ENCODE data around the gene C10orf88.
A peak's percentile ranks its signal among the peaks of the same experiment; 100 is the strongest.

Gene C10orf88, protein sequence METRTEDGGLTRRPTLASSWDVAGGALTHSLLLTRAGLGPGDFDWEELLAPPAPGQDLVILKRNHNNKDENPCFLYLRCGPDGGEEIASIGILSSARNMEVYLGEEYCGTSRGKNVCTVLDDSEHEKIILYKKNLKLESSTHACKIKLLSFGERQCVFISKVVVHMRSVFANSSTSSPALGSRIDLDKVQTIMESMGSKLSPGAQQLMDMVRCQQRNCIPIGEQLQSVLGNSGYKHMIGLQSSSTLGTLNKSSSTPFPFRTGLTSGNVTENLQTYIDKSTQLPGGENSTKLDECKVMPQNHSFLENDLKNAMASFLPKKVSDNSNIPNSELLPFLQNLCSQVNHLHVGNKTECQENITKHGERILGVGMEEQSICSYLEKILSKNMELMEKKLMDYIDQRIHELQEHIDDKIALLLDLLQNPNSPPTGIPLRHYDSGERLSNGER

DNA sequence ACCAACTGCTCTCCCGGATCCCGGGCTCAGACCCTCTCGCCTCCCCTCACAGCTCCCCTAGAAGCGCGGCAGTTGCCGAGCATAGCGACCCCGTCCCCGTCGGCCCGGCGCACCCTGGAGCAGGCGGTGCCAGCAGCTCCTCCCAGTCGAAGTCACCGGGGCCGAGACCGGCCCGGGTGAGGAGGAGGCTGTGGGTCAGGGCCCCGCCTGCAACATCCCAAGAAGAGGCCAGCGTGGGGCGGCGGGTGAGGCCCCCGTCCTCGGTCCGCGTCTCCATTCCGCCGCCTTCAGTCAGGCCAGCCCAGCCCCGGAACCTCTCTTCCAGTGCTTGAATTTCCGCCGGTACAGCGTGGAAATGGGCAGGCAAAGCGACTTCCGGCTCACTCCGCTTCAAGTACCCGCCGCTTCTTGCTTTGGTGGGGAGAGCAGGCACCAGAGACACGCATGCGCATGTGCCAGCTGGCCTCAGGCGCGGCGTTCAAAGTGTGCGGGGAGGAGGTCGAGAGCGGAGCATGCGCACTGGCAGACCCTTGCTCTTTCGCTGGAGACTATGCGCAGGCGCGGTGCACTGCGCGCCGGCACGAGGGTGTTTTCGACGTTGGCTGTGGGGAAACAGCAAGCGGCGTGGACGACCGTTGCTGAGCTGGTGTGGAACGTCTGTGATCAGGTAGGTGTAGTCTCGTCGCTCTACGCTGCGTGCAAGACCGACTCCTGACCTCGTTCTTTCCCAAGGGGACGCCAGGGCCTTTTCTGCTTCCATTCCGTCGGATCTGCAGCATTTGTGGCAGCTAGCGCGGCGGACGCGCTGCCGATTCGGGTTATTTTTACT is at the start of gene C10orf88:
Gene C10orf88, minus strand, starts transcription at position 326 of the 829 bp plus-strand sequence. Its CDS starts 49 bp downstream, at position 277.
- peak; percentile 88 for DNase-seq

DNA sequence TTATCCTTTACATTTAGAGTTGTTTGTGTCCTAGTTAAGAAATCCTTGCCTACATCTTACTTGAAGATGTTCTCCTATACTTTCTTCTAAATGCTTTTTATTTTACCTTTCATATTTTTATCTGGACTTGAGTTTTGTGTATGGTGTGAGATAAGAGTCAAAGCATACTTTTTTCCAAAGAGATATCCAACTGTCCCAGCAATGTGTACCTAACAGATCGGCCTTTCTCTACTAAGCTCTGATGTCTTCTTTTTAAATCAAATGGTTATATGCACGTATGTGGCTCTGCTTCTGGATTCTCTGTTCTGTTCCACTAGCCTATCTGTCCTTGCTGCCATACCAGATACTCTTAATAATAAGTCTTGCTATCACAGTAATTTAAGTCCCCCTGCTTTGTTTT is 47.3 kb upstream of the C10orf88 start:
- DNase-seq: no peak

DNA sequence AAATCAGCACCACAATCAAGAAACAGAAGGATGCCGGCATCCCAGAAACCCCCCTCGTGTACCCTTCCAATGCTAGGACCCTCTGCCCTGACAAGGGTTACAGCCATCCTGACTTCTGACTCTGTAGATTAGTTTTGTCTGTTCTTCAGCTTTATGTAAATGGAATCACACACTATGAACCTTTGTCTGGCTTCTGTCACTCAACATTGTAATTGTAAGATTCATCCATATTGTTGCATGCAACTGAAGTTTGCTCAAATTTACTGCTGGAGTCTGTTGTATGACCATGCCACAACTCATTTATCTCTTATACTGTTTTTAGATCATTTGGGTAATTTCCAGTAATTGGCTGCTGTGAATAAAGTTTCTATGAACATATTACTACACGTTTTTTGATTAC is 46.1 kb upstream of the C10orf88 start:
- DNase-seq: no peak

DNA sequence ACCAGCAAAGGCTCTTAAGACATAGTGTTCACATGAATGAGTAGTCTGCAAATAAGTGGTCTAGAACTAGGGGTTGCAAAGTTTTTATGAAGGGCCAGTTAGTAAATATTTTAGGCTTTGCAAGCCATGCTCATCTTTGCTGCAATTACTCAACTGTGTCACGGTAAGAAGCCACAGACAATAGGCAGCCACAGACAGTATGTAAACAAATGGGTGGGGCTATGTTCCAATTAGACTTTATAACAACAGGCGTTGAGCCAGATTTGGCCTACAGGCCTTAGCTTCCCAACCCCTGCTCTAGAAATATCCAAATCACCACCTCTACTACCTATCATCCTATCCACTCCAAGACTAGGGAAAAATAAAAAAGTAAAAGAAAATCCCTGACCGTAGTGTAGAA is 45.3 kb upstream of the C10orf88 start:
- no peak for DNase-seq

DNA sequence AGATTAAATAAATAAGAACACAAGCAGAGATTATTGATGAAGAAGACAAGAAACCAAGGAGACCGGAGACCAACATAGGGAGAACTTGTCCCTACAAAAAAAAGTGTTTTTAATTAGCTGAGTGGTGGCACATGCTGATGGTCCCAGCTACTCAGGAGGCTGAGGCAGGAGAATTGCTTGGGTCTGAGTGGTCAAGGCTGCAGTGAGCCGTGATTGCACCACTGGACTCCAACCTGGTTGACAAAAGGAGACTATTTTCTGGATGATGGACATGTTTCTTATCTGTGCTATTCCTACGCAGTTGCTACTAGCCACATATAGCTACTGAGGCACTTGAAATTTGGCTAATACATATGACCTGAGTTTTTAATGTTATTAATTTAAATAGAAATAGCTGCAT is 44.9 kb upstream of the C10orf88 start:
- no peak for DNase-seq

DNA sequence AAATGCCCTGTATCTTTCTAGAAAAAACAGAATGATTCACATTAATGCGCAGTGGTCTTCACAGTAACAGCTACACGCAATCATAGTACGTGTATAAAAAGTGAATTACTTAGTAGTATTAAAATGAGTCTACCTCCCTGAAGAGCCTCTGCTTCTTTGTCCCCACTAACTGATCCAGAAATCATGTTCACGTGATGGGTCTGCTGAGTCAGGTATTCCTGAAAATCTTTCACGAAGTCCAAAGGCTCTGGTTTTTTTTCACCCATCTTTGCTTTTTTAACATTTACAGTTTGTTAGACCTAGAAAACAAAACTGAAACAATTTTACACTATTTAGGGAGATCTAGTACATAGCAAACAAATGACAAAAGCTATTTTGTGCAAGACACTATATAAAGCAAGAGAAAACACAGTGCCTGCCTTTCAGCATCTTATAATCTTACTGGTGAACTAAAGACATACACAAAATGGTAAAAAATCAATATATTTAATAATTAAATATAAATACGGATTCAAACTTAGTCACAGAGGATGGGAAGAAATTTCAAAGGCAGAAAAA is 44.4 kb upstream of the C10orf88 start:
- DNase-seq: no peak

DNA sequence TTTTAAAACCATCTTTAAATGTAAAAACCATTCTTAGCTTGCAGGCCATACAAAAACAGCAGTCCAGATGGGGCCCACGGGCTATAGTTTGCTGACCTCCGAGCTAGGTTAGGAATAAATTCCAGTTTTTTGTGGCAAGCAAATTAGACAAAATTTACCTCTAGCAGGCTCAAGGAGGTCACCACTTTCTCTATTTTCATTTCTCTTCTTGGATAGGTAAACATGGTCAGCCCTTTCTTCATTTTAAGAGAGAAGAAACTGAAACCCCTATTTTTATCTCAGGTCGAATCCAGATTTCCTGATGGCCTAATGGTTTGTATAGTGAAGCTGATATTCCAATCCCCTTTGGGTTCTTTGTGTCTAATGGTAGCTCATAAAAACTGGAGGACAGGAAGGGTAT is 43.8 kb upstream of the C10orf88 start:
- no peak for DNase-seq

DNA sequence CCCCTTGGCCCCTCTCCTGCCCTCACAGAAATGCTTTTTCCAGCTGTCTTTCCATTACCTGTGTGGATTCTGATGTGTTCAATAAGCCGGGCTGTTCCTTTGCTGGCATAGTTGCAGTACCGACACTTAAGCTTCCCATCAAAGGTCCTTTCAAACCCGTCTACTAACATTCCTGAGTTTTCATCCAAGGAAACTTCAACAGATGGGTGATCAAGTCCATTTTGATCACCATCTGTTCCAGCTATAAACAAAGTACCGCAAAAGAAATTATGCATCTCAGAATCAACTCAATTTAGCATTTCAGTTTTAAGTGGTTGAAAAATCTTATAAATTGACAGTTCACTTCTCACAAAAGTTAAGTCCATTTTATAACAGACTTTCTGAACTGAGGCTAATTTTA is 41.9 kb upstream of the C10orf88 start:
- no peak for DNase-seq

DNA sequence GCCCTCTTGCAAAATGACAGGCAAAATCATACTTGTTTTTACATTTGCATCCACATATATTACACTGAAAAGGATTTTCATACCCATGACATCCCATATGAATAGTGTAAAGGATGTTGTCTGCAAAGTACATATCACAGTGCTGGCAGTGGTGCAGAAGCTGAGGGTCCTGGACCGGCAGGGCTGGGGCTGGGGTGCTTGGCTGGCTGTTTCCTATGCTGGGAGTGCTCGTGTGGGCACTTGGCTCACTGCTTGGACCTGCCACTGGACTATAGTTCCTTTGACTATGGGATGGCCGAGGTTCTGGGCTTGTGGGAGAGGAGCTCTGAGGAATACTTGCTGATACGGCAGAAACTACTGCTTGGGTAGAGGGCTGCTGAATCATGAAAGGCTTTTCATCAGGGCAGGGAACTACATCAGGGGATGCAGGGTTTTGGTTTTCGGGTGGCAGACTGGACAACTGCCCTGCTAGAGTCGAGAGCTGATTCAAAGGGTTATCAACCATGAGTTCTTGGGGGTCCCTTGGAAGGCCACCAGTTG is 39.8 kb upstream of the C10orf88 start:
- DNase-seq: no peak

DNA sequence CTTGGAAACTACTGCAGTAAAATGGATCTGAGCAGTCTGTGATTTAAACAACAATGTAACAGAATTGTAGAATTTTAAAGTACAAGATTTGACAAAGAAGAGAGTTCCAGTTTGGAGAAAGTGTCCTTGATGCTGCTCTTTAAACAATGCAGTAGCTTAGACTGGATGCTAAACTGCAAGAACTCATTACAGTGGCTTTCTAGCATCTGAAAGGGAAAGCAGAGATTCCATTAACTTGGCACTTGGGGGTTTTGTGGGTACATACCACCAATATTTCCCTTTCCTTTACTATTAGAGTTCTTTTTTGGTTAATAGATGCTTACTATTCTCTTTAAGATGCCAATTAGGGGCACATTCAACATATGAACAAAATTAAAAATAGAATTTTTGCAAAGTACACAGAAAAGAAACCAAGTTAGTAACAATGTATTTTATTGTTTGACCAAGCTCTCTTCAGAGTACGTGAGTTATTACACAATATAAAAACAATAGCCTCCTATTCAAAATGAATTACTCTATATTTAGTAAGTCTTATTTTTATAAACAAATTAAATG is 38.1 kb upstream of the C10orf88 start:
- DNase-seq: no peak

DNA sequence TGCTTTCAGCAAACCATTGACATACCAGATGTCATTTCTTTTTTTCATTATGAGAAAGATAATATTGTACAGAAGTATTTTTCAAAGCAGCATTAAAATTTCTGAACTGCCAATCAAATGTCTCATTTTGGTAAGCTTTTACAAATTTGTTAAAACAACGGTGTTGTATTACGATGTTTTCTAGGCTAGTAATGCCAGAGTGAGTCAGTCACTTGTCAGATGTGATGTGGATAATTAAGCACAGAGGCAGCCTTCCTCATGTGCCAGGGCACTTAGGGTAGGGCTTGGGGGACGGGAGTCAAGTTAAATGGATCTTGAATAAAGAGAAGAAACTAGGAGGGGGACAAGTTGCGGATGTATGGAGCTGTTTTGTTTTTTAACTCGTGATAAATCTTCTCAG is 36.3 kb upstream of the C10orf88 start:
- no peak for DNase-seq

DNA sequence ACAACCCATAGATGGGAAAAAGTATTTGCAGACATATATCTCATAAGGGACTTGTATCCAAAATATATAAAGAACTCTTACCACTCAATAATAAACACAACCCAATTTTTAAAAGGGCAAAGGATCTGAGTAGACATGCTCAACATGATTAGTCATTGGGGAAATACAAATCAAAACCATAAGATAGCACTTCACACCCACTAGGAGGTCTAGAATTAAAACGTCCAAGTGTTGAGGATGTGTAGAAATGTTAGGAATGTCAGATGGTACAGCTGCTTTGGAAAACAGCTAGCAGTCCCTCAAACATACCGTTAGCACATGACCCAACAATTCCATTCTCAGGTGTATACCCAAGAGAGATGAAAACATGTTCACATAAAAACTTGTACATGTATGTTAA is 34.5 kb upstream of the C10orf88 start:
- no peak for DNase-seq

DNA sequence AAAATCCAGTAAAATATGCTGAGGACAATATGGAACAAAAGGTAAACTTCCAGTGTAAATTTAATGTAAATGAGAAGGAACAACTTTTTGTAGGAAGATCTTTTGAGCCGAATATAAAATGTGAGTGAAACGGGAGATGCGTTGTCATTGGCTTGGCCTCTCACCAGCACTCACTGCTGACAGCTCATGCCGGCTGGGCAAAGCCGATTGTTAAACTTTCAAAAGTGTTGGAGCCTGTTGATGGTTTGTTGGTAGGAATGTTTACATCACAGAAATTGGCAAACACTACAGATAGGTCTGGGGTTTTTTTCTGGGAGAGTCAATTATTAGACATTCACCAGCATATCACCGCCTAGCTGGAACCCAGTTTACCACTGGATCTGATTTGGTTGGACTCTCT is 32.3 kb upstream of the C10orf88 start:
- DNase-seq: no peak

DNA sequence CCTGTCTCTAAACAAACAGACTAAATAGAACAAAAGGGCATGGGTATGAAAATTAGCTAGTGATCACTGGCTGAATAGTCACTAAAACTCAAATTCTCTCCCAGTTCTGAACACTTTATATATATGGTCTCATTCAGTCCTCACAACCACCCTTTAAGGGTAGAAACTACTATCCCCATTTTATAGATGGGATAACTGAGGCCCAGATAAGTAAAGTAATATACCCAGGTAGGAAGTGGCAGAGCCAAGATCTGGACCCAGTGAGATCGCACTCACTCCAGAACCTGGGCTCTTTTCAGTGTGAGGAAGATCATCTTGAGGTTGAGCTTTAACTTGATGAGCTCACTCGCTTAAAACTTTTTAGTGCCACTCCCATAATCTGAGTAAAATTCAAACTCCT is 30.7 kb upstream of the C10orf88 start:
- DNase-seq: no peak

DNA sequence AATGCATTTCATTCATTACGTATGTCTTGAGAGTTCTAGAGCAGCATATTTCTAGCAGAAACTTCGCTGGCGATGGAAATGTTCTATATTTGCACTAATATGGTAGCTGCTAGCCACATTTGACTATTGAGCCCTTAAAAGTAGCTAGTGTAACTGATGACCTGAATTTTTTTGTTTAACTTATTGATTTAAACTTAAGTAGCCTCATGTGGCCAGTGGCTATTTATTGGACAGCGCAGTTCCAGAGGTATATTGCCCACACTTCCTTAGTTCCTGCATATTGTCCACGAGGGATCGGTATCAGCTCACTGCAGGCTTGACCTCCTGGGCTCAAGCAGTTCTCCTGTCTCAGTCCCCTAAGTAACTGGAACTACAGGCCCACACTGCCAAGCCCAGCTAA is 29.9 kb upstream of the C10orf88 start:
- no peak for DNase-seq

DNA sequence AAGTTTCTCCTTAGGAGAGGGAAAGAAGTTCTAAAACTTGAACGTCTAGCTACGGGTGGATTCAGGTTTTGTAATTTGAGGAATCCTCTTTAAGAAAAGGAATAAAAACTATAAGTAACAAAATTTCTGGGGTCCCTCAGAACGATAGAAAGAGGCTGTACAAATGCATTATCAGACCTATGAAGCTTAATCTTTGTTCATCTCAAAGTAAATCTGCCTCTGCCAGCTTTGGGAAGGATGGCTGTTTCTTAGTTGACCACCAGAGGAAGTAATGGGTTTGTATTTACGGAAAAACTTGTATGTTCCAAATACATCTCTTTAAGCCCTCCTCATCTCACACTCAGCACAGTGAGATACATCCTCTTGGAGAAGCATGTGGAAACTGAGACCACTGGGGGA is 27.0 kb upstream of the C10orf88 start:
- DNase-seq: no peak

DNA sequence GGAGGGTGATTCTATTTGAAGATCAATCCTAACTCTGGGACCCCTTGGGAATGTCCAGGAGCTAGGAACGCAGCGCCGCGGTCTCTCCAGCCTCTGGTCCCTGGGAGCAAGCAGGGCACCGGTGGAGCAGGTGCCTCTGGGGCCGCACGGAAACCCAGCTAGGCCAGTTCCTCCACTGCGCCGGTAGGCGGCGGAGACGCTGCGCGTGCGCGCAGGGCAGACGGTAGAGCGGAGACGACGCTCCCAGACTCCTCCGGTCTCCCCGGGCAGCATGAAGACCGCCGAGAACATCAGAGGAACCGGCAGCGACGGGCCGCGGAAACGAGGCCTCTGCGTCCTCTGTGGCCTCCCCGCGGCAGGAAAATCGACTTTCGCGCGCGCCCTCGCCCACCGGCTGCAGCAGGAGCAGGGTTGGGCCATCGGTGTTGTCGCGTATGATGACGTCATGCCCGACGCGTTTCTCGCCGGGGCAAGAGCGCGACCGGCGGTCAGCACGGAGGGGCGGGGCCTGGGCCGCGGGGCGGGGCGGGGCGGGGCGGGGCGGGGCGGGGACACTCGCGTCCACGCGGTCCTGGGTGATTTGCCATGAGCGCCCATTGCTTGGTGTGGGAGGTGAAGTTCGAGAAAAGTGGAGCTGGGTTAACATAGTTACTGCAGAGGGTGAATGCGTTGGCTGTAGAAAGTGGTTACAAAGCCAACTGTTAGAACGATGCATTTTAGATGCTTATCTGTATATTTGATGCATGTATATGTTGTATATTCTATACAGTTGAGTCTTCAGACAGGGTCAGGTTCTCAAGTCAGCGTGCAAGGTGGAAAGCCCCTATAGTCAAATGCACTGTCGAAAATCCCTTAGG is 26.4 kb upstream of the C10orf88 start, which contains the start of gene PSTK:
Gene PSTK, plus strand, starts transcription at position 193 of the 857 bp plus-strand sequence. Its CDS starts 79 bp downstream, at position 272.
- peak; percentile 85 for DNase-seq

DNA sequence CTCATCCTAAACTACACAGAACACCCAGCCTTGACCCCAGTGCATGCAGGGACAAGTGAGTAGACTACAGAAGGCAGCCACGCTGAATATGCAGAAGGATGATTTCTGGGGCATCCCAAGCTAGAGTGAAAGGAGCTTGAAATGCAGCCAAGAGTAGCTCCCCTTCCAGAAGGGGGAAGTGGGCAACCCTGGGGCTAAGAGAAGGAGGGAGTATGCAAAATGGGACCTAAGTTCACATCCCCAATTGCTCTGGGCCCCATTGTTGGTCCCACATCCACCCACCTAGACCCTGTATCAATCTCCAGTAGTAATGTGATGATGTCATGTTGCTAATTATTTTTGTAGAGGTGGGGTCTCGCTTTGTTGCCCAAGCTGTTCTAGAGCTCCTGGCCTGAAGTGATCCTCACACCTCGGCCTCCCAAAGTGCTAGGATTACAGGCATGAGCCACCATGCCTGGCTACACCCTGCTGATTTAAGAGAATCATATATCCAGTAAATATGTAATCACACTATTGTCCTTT is 20.6 kb upstream of the C10orf88 start:
- no peak for DNase-seq

DNA sequence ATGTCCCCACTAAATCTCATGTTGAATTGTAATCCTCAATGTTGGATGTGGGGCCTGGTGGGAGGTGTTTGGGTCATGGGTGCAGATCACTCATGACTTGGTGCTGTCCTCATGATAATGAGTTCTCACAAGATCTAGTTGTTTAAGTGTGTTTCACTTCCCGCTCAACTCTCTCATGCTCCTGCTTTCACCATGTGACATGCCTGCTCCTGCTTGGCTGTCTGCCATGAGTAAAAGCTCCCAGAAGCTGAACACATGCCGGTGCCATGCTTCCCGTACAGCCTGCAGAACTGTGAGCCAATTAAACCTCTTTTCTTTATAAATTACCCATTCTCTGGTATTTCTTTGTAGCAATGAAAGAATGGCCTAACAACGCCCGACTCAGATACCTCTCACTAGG is 20.0 kb upstream of the C10orf88 start:
- DNase-seq: no peak

DNA sequence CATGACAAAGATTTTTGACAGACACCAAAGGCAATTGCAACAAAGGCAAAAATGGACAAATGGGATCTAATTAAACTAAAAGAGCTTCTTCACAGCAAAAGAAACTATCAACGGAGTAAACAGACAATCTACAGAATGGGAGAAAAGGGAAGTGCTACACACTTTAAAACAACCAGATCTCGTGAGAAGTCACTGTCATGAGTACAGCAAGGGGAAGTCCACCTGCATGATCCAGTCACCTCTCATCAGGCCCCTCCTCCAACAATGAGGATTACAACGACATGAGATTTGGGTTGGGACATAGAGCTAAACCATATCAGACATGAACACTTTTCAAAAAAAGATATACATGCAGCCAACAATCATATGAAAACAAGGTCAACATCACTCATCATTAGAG is 14.7 kb upstream of the C10orf88 start:
- DNase-seq: no peak

DNA sequence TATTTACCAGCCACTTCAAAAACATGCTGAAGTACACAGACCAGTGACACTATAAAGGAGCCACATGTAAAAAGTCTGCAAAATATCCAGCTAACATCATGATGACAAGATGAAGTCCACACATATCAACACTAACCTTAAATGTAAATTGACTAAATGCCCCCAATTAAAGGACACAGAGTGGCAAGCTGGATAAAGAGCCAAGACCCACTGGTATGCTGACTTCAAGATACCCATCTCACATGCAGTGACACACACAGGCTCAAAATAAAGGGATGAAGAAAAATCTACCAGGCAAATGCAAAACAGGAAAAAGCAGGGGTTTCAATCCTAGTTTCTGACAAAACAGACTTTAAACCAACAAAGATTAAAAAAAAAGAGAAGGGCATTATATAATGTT is 12.9 kb upstream of the C10orf88 start:
- no peak for DNase-seq

DNA sequence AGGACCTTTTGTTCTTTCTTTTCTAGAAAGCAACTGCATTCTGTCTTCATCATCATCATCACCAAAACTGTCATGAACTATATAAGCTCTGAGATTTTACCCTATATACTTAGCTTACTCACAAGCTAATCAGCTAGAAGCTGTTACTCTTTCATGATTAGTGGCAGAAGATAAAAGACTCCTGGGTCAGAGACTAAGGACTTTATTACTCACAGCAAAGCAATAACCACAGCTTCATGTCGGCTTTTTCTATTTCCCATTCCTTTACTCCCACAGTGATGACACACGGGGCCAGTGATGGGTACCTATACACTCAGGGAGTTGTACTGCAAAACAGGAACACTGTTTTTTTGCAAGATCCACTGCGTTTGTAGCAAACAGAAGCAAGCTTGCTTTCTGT is 8.4 kb upstream of the C10orf88 start:
- no peak for DNase-seq

Data from GOT3 (cell line).